HEK293 (cell line): ENCODE measurements around the gene PLA2G4B.

Experiments
- CTCF ChIP-seq: fragments of 450-650 bp; formaldehyde crosslinking; IDR thresholded peaks from 2 replicates; pipeline ENCODE4 v1.5.1; 2016; ENCODE audit warnings: missing biosample characterization, missing genetic modification characterization
- REST ChIP-seq: fragments of 450-650 bp; formaldehyde crosslinking; IDR thresholded peaks from 2 replicates; pipeline ENCODE4 v1.5.1; 2016; ENCODE audit warnings: missing biosample characterization, missing genetic modification characterization
- SCRT1 ChIP-seq: fragments of 450-650 bp; formaldehyde crosslinking; IDR thresholded peaks from 2 replicates; pipeline ENCODE4 v1.5.1; 2016; ENCODE audit warnings: missing biosample characterization, missing genetic modification characterization, borderline replicate concordance
- TRIM28 ChIP-seq: IDR thresholded peaks from 2 replicates; pipeline ENCODE4 v1.6.1; 2011; ENCODE audit warnings: low read length, control low read depth, borderline replicate concordance
- ZNF174 ChIP-seq: fragments of 450-650 bp; formaldehyde crosslinking; IDR thresholded peaks from 2 replicates; pipeline ENCODE4 v1.5.0; 2017; ENCODE audit warnings: missing biosample characterization, mild to moderate bottlenecking, missing genetic modification characterization
- ZNF302 ChIP-seq: fragments of 450-650 bp; formaldehyde crosslinking; IDR thresholded peaks from 2 replicates; pipeline ENCODE4 v1.5.1; 2016; ENCODE audit warnings: missing biosample characterization, missing genetic modification characterization, low read depth
- ZNF391 ChIP-seq: fragments of 450-650 bp; formaldehyde crosslinking; IDR thresholded peaks from 2 replicates; pipeline ENCODE4 v1.5.1; 2016; ENCODE audit warnings: low read depth, missing biosample characterization, missing genetic modification characterization, borderline replicate concordance

GRCh38 chr15:41794081-41794480, 44.6 kb upstream of the PLA2G4B start:
- TF ChIP-seq CTCF (tag by site-specific recombination) (no peak), REST (tag by site-specific recombination) (no peak), TRIM28 (no peak), ZNF174 (tag by site-specific recombination) (no peak), ZNF302 (tag by site-specific recombination) (no peak), SCRT1 (tag by site-specific recombination) (no peak), ZNF391 (tag by site-specific recombination) (no peak)
